K562 (cell line): ENCODE measurements around the gene HGS. TPM values are rescaled to one million over a fixed set of nuclear protein-coding genes. Genes with fewer than 3 reads are reported as not detected.

ENCODE experiments used
- ATAC-seq: fragments of 200-7000 bp; cut with Tn5 transposase; 3 replicates; pipeline ENCODE4 v1.9.1; 2020; ENCODE audit warnings: moderate library complexity
- BruUV-seq: library from RNA; stranded (reverse); fragments of 400-500 nt; replicated peaks from 2 replicates; lab custom pipeline; 2021; lab: Mats Ljungman, UMichigan
- CTCF ChIA-PET: fragments of 300-600 bp; formaldehyde crosslinking; extraction: SDS; loops from one replicate; lab custom pipeline; 2021; ENCODE audit warnings: low intra/inter-chr PET ratio; lab: Yijun Ruan, JAX
- POLR2A ChIA-PET: fragments of 300-600, 350-650 bp; sonication (Branson Sonifier 250); formaldehyde crosslinking; extraction: SDS; loops from one replicate; lab custom pipeline; 2021; ENCODE audit warnings: antibody characterized with exemption, inconsistent platforms; lab: Yijun Ruan, JAX
- DNase-seq, 4 experiments: peaks; one replicate each; pipeline versions ENCODE4 v3.0.0 to v3.0.0-alpha.2; 2011 to 2018; ENCODE audit warnings: low spot score in 3 of 4, mixed read lengths in 3 of 4; ENCODE audit errors: extremely low read depth in 1 of 4
- FAIRE-seq: peaks from 2 replicates; lab custom pipeline; 2011; peaks lifted over from hg19 to GRCh38; lab: Jason Lieb, UNC
- H2AFZ ChIP-seq: 2 replicates; pipeline ENCODE4 v1.6.0; 2011; ENCODE audit warnings: low read depth, low read length, control low read depth, inconsistent platforms
- H3K27ac ChIP-seq: fragments of 200-600 bp; 3 replicates; pipeline ENCODE4 v1.8.0; 2011; ENCODE audit warnings: low read depth, mild to moderate bottlenecking, control low read depth, inconsistent platforms, low read length, moderate library complexity, mixed read lengths; ENCODE audit errors: extremely low read depth
- H3K27me3 ChIP-seq, 2 experiments: fragments of 300-600 bp in 1 of 2; 2 replicates in 1 of 2; 3 replicates in 1 of 2; pipeline versions ENCODE4 v1.6.0 to v1.8.0; 2011; ENCODE audit warnings: inconsistent platforms in 2 of 2, low read length in 2 of 2, mild to moderate bottlenecking in 1 of 2, mixed read lengths in 1 of 2, moderate library complexity in 1 of 2; ENCODE audit not compliant: control insufficient read depth in 2 of 2, insufficient read depth in 2 of 2
- H3K36me3 ChIP-seq: fragments of 300-600 bp; 3 replicates; pipeline ENCODE4 v1.8.0; 2011; ENCODE audit warnings: mild to moderate bottlenecking, low read length, inconsistent platforms; ENCODE audit not compliant: control insufficient read depth, insufficient read depth
- H3K4me1 ChIP-seq, 2 experiments: fragments of 200-600 bp in 1 of 2; replicated peaks in 1 of 2; 2 replicates in 1 of 2; 3 replicates in 1 of 2; pipeline versions ENCODE4 v1.5.1 to v1.8.0; 2011; ENCODE audit warnings: inconsistent platforms in 2 of 2, low read length in 2 of 2, mild to moderate bottlenecking in 1 of 2, mixed read lengths in 1 of 2, moderate library complexity in 1 of 2; ENCODE audit not compliant: control insufficient read depth in 2 of 2, insufficient read depth in 2 of 2
- H3K4me2 ChIP-seq: 2 replicates; pipeline ENCODE4 v1.6.1; 2011; ENCODE audit warnings: low read length, control low read depth, inconsistent platforms, mixed read lengths; ENCODE audit not compliant: insufficient read depth
- H3K4me3 ChIP-seq: fragments of 200-600 bp; sonication (generic), shearing (Covaris generic); 2 replicates; pipeline ENCODE4 v1.5.1; 2016; ENCODE audit warnings: control low read depth, inconsistent platforms
- H3K79me2 ChIP-seq: fragments of 200-600 bp; 3 replicates; pipeline ENCODE4 v1.8.0; 2011; ENCODE audit warnings: low read length, inconsistent platforms; ENCODE audit not compliant: control insufficient read depth, insufficient read depth
- H3K9ac ChIP-seq, 2 experiments: 2 replicates each; pipeline versions ENCODE4 v1.6.0 to v1.6.1; 2011; ENCODE audit warnings: low read depth in 2 of 2, low read length in 2 of 2, control low read depth in 1 of 2, inconsistent platforms in 1 of 2, mild to moderate bottlenecking in 1 of 2, mixed read lengths in 1 of 2; ENCODE audit not compliant: insufficient read depth in 1 of 2
- H3K9me1 ChIP-seq: one replicate; pipeline ENCODE4 v1.6.0; 2011; ENCODE audit warnings: inconsistent platforms, mild to moderate bottlenecking, low read length, moderate library complexity; ENCODE audit not compliant: control insufficient read depth, insufficient read depth
- H3K9me3 ChIP-seq: replicated peaks from 2 replicates; pipeline ENCODE4 v1.5.1; 2011; ENCODE audit warnings: low read depth, low read length, inconsistent platforms; ENCODE audit not compliant: control insufficient read depth, insufficient read depth
- H4K20me1 ChIP-seq: replicated peaks from 2 replicates; pipeline ENCODE4 v1.6.1; 2011; ENCODE audit warnings: low read length, inconsistent platforms, mixed read lengths; ENCODE audit not compliant: control insufficient read depth, insufficient read depth
- EGR1 ChIP-seq: fragments of 450-650 bp; conservative IDR thresholded peaks from 2 replicates; pipeline ENCODE4 v1.6.1; 2017; ENCODE audit warnings: mild to moderate bottlenecking
- HLTF ChIP-seq: fragments of 450-650 bp; IDR thresholded peaks from 2 replicates; pipeline ENCODE4 v1.6.1; 2016
- MAZ ChIP-seq, 2 experiments: fragments of 450-650 bp in 1 of 2; sonication (generic) in 1 of 2; formaldehyde crosslinking; IDR thresholded peaks in 1 of 2; conservative IDR thresholded peaks in 1 of 2; 2 replicates each; pipeline versions ENCODE4 v1.4.0 to v1.5.0; 2020; ENCODE audit warnings: mild to moderate bottlenecking in 1 of 2, missing genetic modification reagents in 1 of 2
- POLR2A ChIP-seq: fragments of 450-650 bp; conservative IDR thresholded peaks from 2 replicates; pipeline ENCODE4 v1.6.1; 2016
- POLR2G ChIP-seq: fragments of 200-400 bp; formaldehyde crosslinking; IDR thresholded peaks from 2 replicates; pipeline ENCODE4 v1.6.1; 2017; ENCODE audit warnings: low read depth, mild to moderate bottlenecking, antibody characterized with exemption, low read length, moderate library complexity
- PPARD ChIP-seq: fragments of 250-450 bp; sonication (Bioruptor Pico); IDR thresholded peaks from 2 replicates; pipeline ENCODE4 v1.8.0; 2022; ENCODE audit warnings: inconsistent platforms, mild to moderate bottlenecking, moderate library complexity
- RBFOX2 ChIP-seq: fragments of 200-400 bp; formaldehyde crosslinking; IDR thresholded peaks from 2 replicates; pipeline ENCODE4 v1.6.1; 2017; ENCODE audit warnings: low read depth, mild to moderate bottlenecking, low read length, moderate library complexity
- TAF1 ChIP-seq: IDR thresholded peaks from 2 replicates; pipeline ENCODE4 v1.6.1; 2011; ENCODE audit warnings: mild to moderate bottlenecking, low read length, moderate library complexity; ENCODE audit not compliant: insufficient read depth, control insufficient read depth, severe bottlenecking; ENCODE audit errors: extremely low read depth
- ZNF41 ChIP-seq: fragments of 250-450 bp; sonication (Bioruptor Pico); conservative IDR thresholded peaks from 2 replicates; pipeline ENCODE4 v1.4.0; 2020; ENCODE audit warnings: mild to moderate bottlenecking
- ZNF583 ChIP-seq: fragments of 250-450 bp; sonication (Bioruptor Pico); IDR thresholded peaks from 2 replicates; pipeline ENCODE4 v1.4.0; 2020
- ZNF717 ChIP-seq: fragments of 250-450 bp; sonication (Bioruptor Pico); IDR thresholded peaks from 2 replicates; pipeline ENCODE4 v1.5.0; 2021
- WGBS: fragments of 100-300 bp; shearing (Covaris generic); methylation state at CpG from one replicate; pipeline ENCODE4 v1.1.6; 2016; ENCODE audit warnings: low coverage, mixed read lengths; ENCODE audit not compliant: insufficient coverage; ENCODE audit errors: missing lambda C conversion rate; 5-methylcytosine and 5-hydroxymethylcytosine counted together
- in situ Hi-C: fragments of 300-500 bp; cut with MboI; formaldehyde crosslinking; loops from 4 replicates; pipeline ENCODE4 v1.15.0; 2018; ENCODE audit warnings: inconsistent platforms, mixed read lengths
- intact Hi-C: fragments of 100-400 bp; cut with micrococcal nuclease; formaldehyde crosslinking; loops from 2 replicates; pipeline ENCODE4 v1.14.2; 2022
- polyA plus RNA-seq, 8 experiments: library from polyadenylated mRNA; depleted of rRNA in 4 of 8; stranded (reverse) in 5 of 8; unstranded in 3 of 8; fragments of >200 nt; fragmentation: Nextera tagmentation in 2 of 8; fragmentation: Illumina TruSeq in 1 of 8; extraction: Ambion mirVana in 2 of 8; extraction: Trizol in 1 of 8; gene quantifications; 2 replicates each; pipeline versions ENCODE4 v1.2.1 to v1.2.3, GENCODE V29; 2011 to 2014; ENCODE audit warnings: inconsistent platforms in 1 of 8, missing spikeins in 1 of 8
- total RNA-seq, 7 experiments: library from RNA; depleted of rRNA in 6 of 7; stranded (reverse); fragments of >200 nt in 6 of 7; fragmentation: Illumina TruSeq in 2 of 7; extraction: Trizol in 2 of 7; gene quantifications; 2 replicates each; pipeline versions ENCODE4 v1.2.1 to v1.2.3, GENCODE V29; 2011 to 2021; ENCODE audit warnings: low replicate concordance in 1 of 7
- TF ChIP-seq, protein P1 (sequence below): sonication (generic); formaldehyde crosslinking; IDR thresholded peaks from 2 replicates; pipeline ENCODE4 v1.8.0; 2022; ENCODE audit warnings: missing genetic modification reagents, mild to moderate bottlenecking, moderate library complexity, borderline replicate concordance
- TF ChIP-seq, protein P2 (sequence below): sonication (generic); formaldehyde crosslinking; IDR thresholded peaks from 2 replicates; pipeline ENCODE4 v1.8.0; 2022; ENCODE audit warnings: mild to moderate bottlenecking, missing genetic modification reagents
- TF ChIP-seq, protein P3 (sequence below): sonication (generic); formaldehyde crosslinking; IDR thresholded peaks from 2 replicates; pipeline ENCODE4 v1.8.0; 2022; ENCODE audit warnings: mild to moderate bottlenecking, missing genetic modification reagents, borderline replicate concordance
- TF ChIP-seq, protein P4 (sequence below): fragments of 250-450 bp; sonication (Bioruptor Pico); IDR thresholded peaks from 2 replicates; pipeline ENCODE4 v1.8.0; 2021; ENCODE audit warnings: borderline replicate concordance, mild to moderate bottlenecking, moderate library complexity; ENCODE audit not compliant: poor library complexity, severe bottlenecking
- TF ChIP-seq, protein P5 (sequence below), 2 experiments: fragments of 450-650 bp in 1 of 2; sonication (generic) in 1 of 2; formaldehyde crosslinking in 1 of 2; IDR thresholded peaks in 1 of 2; conservative IDR thresholded peaks in 1 of 2; 2 replicates each; pipeline versions ENCODE4 v1.6.1 to v1.8.1; 2016 to 2023; ENCODE audit warnings: mild to moderate bottlenecking in 2 of 2, moderate library complexity in 2 of 2, inconsistent platforms in 1 of 2, missing genetic modification reagents in 1 of 2

The HGS gene
- total and polyA plus RNA-seq, 9 of the 15 experiments (the other 6 are each of a cell fraction or from before 2014, with no cell fraction given): 3.9 to 176 (median 77.1) TPM

DNA sequence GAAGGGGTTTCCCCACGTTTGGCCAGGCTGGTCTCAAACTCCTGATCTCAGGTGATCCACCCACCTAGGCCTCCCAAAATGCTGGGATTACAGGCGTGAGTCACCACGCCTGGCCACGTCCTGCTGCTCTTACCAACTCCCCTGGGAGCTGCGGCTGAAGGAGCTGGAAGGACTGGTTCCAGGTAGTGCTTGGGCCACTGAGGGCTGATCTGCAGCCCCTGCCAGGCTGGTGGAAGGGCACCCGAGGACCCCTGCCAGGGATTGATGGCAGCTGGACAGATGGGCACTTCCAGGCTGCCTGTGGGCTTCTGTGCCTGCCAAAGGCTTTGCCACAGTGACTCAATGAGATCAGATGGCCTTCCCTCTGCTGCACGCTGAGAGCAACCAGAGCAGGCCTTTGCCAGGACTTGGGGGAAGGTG, 19.8 kb upstream of the HGS start:
- no peak for FAIRE-seq
- intact Hi-C loops: no loop called here
- peak overlapping the region; percentile 36 to 80; a peak in 3 of 4 replicates for H3K9ac ChIP-seq
- TF ChIP-seq, protein P1, sequence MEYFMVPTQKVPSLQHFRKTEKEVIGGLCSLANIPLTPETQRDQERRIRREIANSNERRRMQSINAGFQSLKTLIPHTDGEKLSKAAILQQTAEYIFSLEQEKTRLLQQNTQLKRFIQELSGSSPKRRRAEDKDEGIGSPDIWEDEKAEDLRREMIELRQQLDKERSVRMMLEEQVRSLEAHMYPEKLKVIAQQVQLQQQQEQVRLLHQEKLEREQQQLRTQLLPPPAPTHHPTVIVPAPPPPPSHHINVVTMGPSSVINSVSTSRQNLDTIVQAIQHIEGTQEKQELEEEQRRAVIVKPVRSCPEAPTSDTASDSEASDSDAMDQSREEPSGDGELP (CRISPR knock-in tag): no peak
- TF ChIP-seq PPARD (CRISPR knock-in tag) (no peak), EGR1 (peak; percentile 49), TAF1 (no peak), ZNF41 (CRISPR knock-in tag) (no peak), POLR2G (peak; percentile 44; the same call in 1 of the 2 replicates), POLR2A (0 out of 2 replicates have a peak, but pooled peaks have one; percentile 12), MAZ (CRISPR knock-in tag; conservative IDR thresholded peaks at IDR 0.05 in 1 of 2, IDR thresholded peaks at IDR 0.05 in 1 of 2) (no peak), HLTF (no peak), ZNF583 (CRISPR knock-in tag) (no peak), ZNF717 (CRISPR knock-in tag) (no peak), RBFOX2 (peak; percentile 49; the same call in 1 of the 2 replicates)
- TF ChIP-seq, protein P2, sequence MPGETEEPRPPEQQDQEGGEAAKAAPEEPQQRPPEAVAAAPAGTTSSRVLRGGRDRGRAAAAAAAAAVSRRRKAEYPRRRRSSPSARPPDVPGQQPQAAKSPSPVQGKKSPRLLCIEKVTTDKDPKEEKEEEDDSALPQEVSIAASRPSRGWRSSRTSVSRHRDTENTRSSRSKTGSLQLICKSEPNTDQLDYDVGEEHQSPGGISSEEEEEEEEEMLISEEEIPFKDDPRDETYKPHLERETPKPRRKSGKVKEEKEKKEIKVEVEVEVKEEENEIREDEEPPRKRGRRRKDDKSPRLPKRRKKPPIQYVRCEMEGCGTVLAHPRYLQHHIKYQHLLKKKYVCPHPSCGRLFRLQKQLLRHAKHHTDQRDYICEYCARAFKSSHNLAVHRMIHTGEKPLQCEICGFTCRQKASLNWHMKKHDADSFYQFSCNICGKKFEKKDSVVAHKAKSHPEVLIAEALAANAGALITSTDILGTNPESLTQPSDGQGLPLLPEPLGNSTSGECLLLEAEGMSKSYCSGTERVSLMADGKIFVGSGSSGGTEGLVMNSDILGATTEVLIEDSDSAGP (CRISPR knock-in tag): 0 out of 2 replicates have a peak, but pooled peaks have one; percentile 26
- TF ChIP-seq, protein P3, sequence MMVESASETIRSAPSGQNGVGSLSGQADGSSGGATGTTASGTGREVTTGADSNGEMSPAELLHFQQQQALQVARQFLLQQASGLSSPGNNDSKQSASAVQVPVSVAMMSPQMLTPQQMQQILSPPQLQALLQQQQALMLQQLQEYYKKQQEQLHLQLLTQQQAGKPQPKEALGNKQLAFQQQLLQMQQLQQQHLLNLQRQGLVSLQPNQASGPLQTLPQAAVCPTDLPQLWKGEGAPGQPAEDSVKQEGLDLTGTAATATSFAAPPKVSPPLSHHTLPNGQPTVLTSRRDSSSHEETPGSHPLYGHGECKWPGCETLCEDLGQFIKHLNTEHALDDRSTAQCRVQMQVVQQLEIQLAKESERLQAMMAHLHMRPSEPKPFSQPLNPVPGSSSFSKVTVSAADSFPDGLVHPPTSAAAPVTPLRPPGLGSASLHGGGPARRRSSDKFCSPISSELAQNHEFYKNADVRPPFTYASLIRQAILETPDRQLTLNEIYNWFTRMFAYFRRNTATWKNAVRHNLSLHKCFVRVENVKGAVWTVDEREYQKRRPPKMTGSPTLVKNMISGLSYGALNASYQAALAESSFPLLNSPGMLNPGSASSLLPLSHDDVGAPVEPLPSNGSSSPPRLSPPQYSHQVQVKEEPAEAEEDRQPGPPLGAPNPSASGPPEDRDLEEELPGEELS: 0 out of 2 replicates have a peak, but pooled peaks have one; percentile 25
- TF ChIP-seq, protein P4, sequence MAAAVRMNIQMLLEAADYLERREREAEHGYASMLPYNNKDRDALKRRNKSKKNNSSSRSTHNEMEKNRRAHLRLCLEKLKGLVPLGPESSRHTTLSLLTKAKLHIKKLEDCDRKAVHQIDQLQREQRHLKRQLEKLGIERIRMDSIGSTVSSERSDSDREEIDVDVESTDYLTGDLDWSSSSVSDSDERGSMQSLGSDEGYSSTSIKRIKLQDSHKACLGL (CRISPR knock-in tag): no peak
- TF ChIP-seq, protein P5, sequence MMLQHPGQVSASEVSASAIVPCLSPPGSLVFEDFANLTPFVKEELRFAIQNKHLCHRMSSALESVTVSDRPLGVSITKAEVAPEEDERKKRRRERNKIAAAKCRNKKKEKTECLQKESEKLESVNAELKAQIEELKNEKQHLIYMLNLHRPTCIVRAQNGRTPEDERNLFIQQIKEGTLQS (IDR thresholded peaks at IDR 0.05): peak; percentile 29; the same call in 1 of the 2 replicates
- TF ChIP-seq, protein P5 (CRISPR knock-in tag; conservative IDR thresholded peaks at IDR 0.05): no peak

More for the DNA sequence above, 19.8 kb upstream of the HGS start:
- ChIA-PET POLR2A (interaction anchor here (0.6 to 2.3 kb wide), 6 partner anchors 9 to 38 kb away, joined by 3 to 8 read pairs (median 4); partner anchors contain the start of genes NPLOC4 and TSPAN10), CTCF (no interaction called here)
- H3K27me3 ChIP-seq: no peaks in the 10 kb centered on the region
- peaks cover 32% of the 10 kb centered on the region for H3K36me3 ChIP-seq
- ATAC-seq (no peak), DNase-seq (peak in 1 of 4 experiments; percentile 32)
- BruUV-seq: no TSS peak
- no peak overlapping the region for H2AFZ ChIP-seq
- H3K79me2 ChIP-seq: peaks cover 49% of the 10 kb centered on the region
- H3K4me1 ChIP-seq: peaks cover 36 to 61% of the 10 kb centered on the region in 2 experiments
- peak overlapping the region; percentile 75 for H3K27ac ChIP-seq
- no peak overlapping the region for H3K4me3 ChIP-seq
- no peaks in the 10 kb centered on the region for H4K20me1 ChIP-seq
- WGBS: 62% methylated on average over 5 of the region's 7 CpGs
- no peak overlapping the region for H3K4me2 ChIP-seq
- H3K9me1 ChIP-seq: no peaks in the 10 kb centered on the region
- no peaks in the 10 kb centered on the region for H3K9me3 ChIP-seq
- in situ Hi-C loops: no loop called here
